H1 (cell line): ENCODE results near the gene NRIP3. TPM values are rescaled to one million over a fixed set of nuclear protein-coding genes. Genes with fewer than 3 reads are reported as not detected.

ENCODE experiments used
- CTCF ChIA-PET: fragments of 300-600 bp; sonication (Branson Sonifier 250); formaldehyde crosslinking; loops from one replicate; lab custom pipeline; 2021; ENCODE audit not compliant: partially characterized antibody; lab: Charles Lee
- POLR2A ChIA-PET: fragments of 300-600 bp; sonication (Branson Sonifier 250); formaldehyde crosslinking; loops from one replicate; lab custom pipeline; 2021; ENCODE audit warnings: inconsistent platforms; ENCODE audit not compliant: partially characterized antibody; lab: Charles Lee
- DNase-seq, 2 experiments: peaks; one replicate each; pipeline versions ENCODE4 v3.0.0 to v3.0.0-alpha.2; 2010 to 2022; ENCODE audit warnings: low spot score in 2 of 2, low read depth in 1 of 2, mixed read lengths in 1 of 2
- FAIRE-seq: peaks from 2 replicates; lab custom pipeline; 2011; peaks lifted over from hg19 to GRCh38; lab: Jason Lieb, UNC
- H2AFZ ChIP-seq: 2 replicates; pipeline ENCODE4 v1.8.1; 2012; ENCODE audit warnings: low read length, inconsistent platforms
- H2AK5ac ChIP-seq: 2 replicates; pipeline ENCODE4 v1.6.1; 2013; ENCODE audit warnings: low read depth, low read length
- H2BK120ac ChIP-seq: replicated peaks from 2 replicates; pipeline ENCODE3; 2013; ENCODE audit warnings: low read depth, low read length, inconsistent platforms
- H2BK12ac ChIP-seq: 2 replicates; pipeline ENCODE4 v1.6.1; 2013; ENCODE audit warnings: low read depth, low read length
- H2BK15ac ChIP-seq: 2 replicates; pipeline ENCODE4 v1.6.1; 2013; ENCODE audit warnings: low read length
- H2BK20ac ChIP-seq: 2 replicates; pipeline ENCODE4 v1.6.1; 2013; ENCODE audit warnings: low read length
- H2BK5ac ChIP-seq: 2 replicates; pipeline ENCODE4 v1.6.1; 2013; ENCODE audit warnings: low read depth, low read length
- H3K14ac ChIP-seq: 2 replicates; pipeline ENCODE4 v1.6.1; 2013; ENCODE audit warnings: inconsistent platforms; ENCODE audit not compliant: insufficient read length
- H3K18ac ChIP-seq: 2 replicates; pipeline ENCODE4 v1.6.1; 2013; ENCODE audit warnings: low read length; ENCODE audit errors: extremely low read depth
- H3K23ac ChIP-seq: 2 replicates; pipeline ENCODE4 v1.6.1; 2013; ENCODE audit warnings: inconsistent platforms; ENCODE audit not compliant: insufficient read length
- H3K23me2 ChIP-seq: 2 replicates; pipeline ENCODE4 v1.6.1; 2013; ENCODE audit warnings: low read depth, low read length
- H3K27ac ChIP-seq: 2 replicates; pipeline ENCODE4 v1.6.1; 2011; ENCODE audit warnings: low read depth, low read length, inconsistent platforms
- H3K27me3 ChIP-seq, 4 experiments: replicated peaks in 1 of 4; 1 replicate in 1 of 4; 2 replicates in 3 of 4; pipeline versions ENCODE4 v1.6.1 to v1.8.1; 2011 to 2013; ENCODE audit warnings: low read length in 3 of 4, mild to moderate bottlenecking in 3 of 4, inconsistent platforms in 2 of 4, mixed read lengths in 2 of 4, moderate library complexity in 1 of 4; ENCODE audit not compliant: control insufficient read depth in 3 of 4, insufficient read depth in 3 of 4; ENCODE audit errors: extremely low read depth in 1 of 4
- H3K36me3 ChIP-seq, 4 experiments: 2 replicates each; pipeline versions ENCODE4 v1.6.1 to v1.8.1; 2011 to 2013; ENCODE audit warnings: mild to moderate bottlenecking in 4 of 4, low read length in 3 of 4, moderate library complexity in 2 of 4, control low read depth in 1 of 4, inconsistent platforms in 1 of 4; ENCODE audit not compliant: insufficient read depth in 4 of 4, control insufficient read depth in 2 of 4
- H3K4ac ChIP-seq: replicated peaks from 2 replicates; pipeline ENCODE3; 2013; ENCODE audit warnings: low read length, low read depth, mixed read lengths, inconsistent platforms; ENCODE audit not compliant: insufficient read length
- H3K4me1 ChIP-seq, 4 experiments: replicated peaks in 1 of 4; 1 replicate in 1 of 4; 2 replicates in 3 of 4; pipeline versions ENCODE4 v1.6.1 to v1.8.1; 2011 to 2013; ENCODE audit warnings: low read length in 3 of 4, inconsistent platforms in 2 of 4, mixed read lengths in 1 of 4; ENCODE audit not compliant: insufficient read depth in 4 of 4, control insufficient read depth in 3 of 4
- H3K4me2 ChIP-seq, 2 experiments: 2 replicates each; pipeline versions ENCODE4 v1.6.1 to v1.8.1; 2011 to 2013; ENCODE audit warnings: low read depth in 2 of 2, low read length in 2 of 2, control low read depth in 1 of 2, inconsistent platforms in 1 of 2, mild to moderate bottlenecking in 1 of 2; ENCODE audit not compliant: insufficient read depth in 1 of 2
- H3K4me3 ChIP-seq, 4 experiments: fragments of 200-600, 300-600 bp in 1 of 4; sonication (generic), shearing (Covaris generic), sonication (Bioruptor Twin) in 1 of 4; 2 replicates each; pipeline versions ENCODE4 v1.5.1 to v1.8.1; 2011 to 2016; ENCODE audit warnings: low read length in 4 of 4, low read depth in 3 of 4, control low read depth in 2 of 4, inconsistent platforms in 2 of 4, mild to moderate bottlenecking in 2 of 4, mixed read lengths in 1 of 4, moderate library complexity in 1 of 4; ENCODE audit not compliant: insufficient read depth in 2 of 4; ENCODE audit errors: extremely low read depth in 1 of 4
- H3K56ac ChIP-seq: replicated peaks from 2 replicates; pipeline ENCODE3; 2013; ENCODE audit warnings: low read depth, mild to moderate bottlenecking, mixed read lengths, low read length, inconsistent platforms; ENCODE audit not compliant: insufficient read length
- H3K79me1 ChIP-seq: 2 replicates; pipeline ENCODE4 v1.6.1; 2013; ENCODE audit warnings: low read depth, low read length, control low read depth
- H3K79me2 ChIP-seq, 2 experiments: 2 replicates each; pipeline versions ENCODE4 v1.6.1 to v1.8.1; 2012 to 2013; ENCODE audit warnings: low read length in 2 of 2, mild to moderate bottlenecking in 2 of 2, inconsistent platforms in 1 of 2; ENCODE audit not compliant: insufficient read depth in 2 of 2, control insufficient read depth in 1 of 2
- H3K9ac ChIP-seq, 4 experiments: replicated peaks in 1 of 4; 1 replicate in 1 of 4; 2 replicates in 3 of 4; pipeline versions ENCODE4 v1.6.1 to v1.8.1; 2011 to 2013; ENCODE audit warnings: low read depth in 3 of 4, low read length in 3 of 4, control low read depth in 2 of 4, mild to moderate bottlenecking in 2 of 4, moderate library complexity in 2 of 4, inconsistent platforms in 1 of 4; ENCODE audit errors: extremely low read depth in 1 of 4
- H3K9me3 ChIP-seq, 2 experiments: 2 replicates each; pipeline versions ENCODE4 v1.6.1 to v1.8.1; 2012 to 2013; ENCODE audit warnings: mild to moderate bottlenecking in 2 of 2, moderate library complexity in 2 of 2, control low read depth in 1 of 2, inconsistent platforms in 1 of 2, low read depth in 1 of 2, low read length in 1 of 2, mixed read lengths in 1 of 2; ENCODE audit not compliant: insufficient read depth in 2 of 2
- H4K20me1 ChIP-seq, 2 experiments: replicated peaks in 1 of 2; 2 replicates each; pipeline versions ENCODE3 to v1.8.1; 2011 to 2013; ENCODE audit warnings: inconsistent platforms in 2 of 2, low read length in 2 of 2, mild to moderate bottlenecking in 1 of 2; ENCODE audit not compliant: insufficient read depth in 2 of 2, control insufficient read depth in 1 of 2
- H4K5ac ChIP-seq: 2 replicates; pipeline ENCODE4 v1.6.1; 2013; ENCODE audit warnings: low read length, low read depth, mixed read lengths, inconsistent platforms; ENCODE audit not compliant: insufficient read length
- H4K8ac ChIP-seq: 2 replicates; pipeline ENCODE4 v1.8.0; 2013; ENCODE audit warnings: mild to moderate bottlenecking, moderate library complexity, low read length, inconsistent platforms; ENCODE audit not compliant: insufficient read depth; ENCODE audit errors: extremely low read depth
- H4K91ac ChIP-seq: replicated peaks from 2 replicates; pipeline ENCODE3; 2013; ENCODE audit warnings: low read length, mixed read lengths, inconsistent platforms; ENCODE audit not compliant: insufficient read length
- BACH1 ChIP-seq: IDR thresholded peaks from 2 replicates; pipeline ENCODE4 v1.6.1; 2012; ENCODE audit warnings: low read length, improper control_type of control experiment
- EZH2 ChIP-seq: fragments of 200-600 bp; sonication (generic); IDR thresholded peaks from 2 replicates; pipeline ENCODE4 v1.7.1; 2012; ENCODE audit warnings: low read depth, mild to moderate bottlenecking, moderate library complexity, low read length, inconsistent platforms; ENCODE audit not compliant: severe bottlenecking
- FOSL1 ChIP-seq: IDR thresholded peaks from 2 replicates; pipeline ENCODE4 v1.6.1; 2011; ENCODE audit warnings: mild to moderate bottlenecking, low read depth, low read length, moderate library complexity; ENCODE audit not compliant: insufficient read depth
- JUND ChIP-seq: IDR thresholded peaks from 2 replicates; pipeline ENCODE4 v1.6.1; 2011; ENCODE audit warnings: mild to moderate bottlenecking, improper control_type of control experiment, low read length
- PHF8 ChIP-seq: fragments of 200-600 bp; sonication (generic); conservative IDR thresholded peaks from 2 replicates; pipeline ENCODE4 v1.7.1; 2012; ENCODE audit warnings: low read depth, mild to moderate bottlenecking, inconsistent platforms, low read length, moderate library complexity
- POU5F1 ChIP-seq: IDR thresholded peaks from 2 replicates; pipeline ENCODE4 v1.6.1; 2011; ENCODE audit warnings: low read depth, mild to moderate bottlenecking, low read length, moderate library complexity
- RBBP5 ChIP-seq: IDR thresholded peaks from 2 replicates; pipeline ENCODE4 v1.7.1; 2012; ENCODE audit warnings: low read depth, mild to moderate bottlenecking, inconsistent platforms, low read length, moderate library complexity, borderline replicate concordance
- RFX5 ChIP-seq: IDR thresholded peaks from 2 replicates; pipeline ENCODE4 v1.6.1; 2011; ENCODE audit warnings: low read depth, low read length, improper control_type of control experiment, borderline replicate concordance
- SP2 ChIP-seq: IDR thresholded peaks from 2 replicates; pipeline ENCODE4 v1.6.1; 2012; ENCODE audit warnings: mild to moderate bottlenecking, low read length, inconsistent platforms
- SUZ12 ChIP-seq: fragments of 200-600 bp; sonication (generic); IDR thresholded peaks from 2 replicates; pipeline ENCODE4 v1.6.1; 2012; ENCODE audit warnings: mild to moderate bottlenecking, inconsistent platforms, low read length, moderate library complexity, mixed read lengths
- ZNF274 ChIP-seq: IDR thresholded peaks from 2 replicates; pipeline ENCODE4 v1.7.0; 2012; ENCODE audit warnings: low read length, borderline replicate concordance; ENCODE audit errors: extremely low read depth
- WGBS, 2 experiments: shearing (Covaris generic) in 1 of 2; methylation state at CpG; one replicate each; pipeline versions ENCODE4 v1.1.6 to v1.1.7; 2013 to 2015; ENCODE audit warnings: low lambda C conversion rate in 2 of 2, mixed read lengths in 2 of 2, inconsistent platforms in 1 of 2, low coverage in 1 of 2, missing lambda C conversion rate in 1 of 2; ENCODE audit not compliant: insufficient replicate concordance in 2 of 2, insufficient coverage in 1 of 2, insufficient read length in 1 of 2; ENCODE audit errors: extremely low coverage in 1 of 2, missing lambda C conversion rate in 1 of 2; 5-methylcytosine and 5-hydroxymethylcytosine counted together
- polyA plus RNA-seq, 7 experiments: library from polyadenylated mRNA; depleted of rRNA in 3 of 7; stranded (reverse) in 5 of 7; unstranded in 2 of 7; fragments of >200 nt in 5 of 7; fragments of 200-250 nt in 2 of 7; gene quantifications; 1 replicate in 5 of 7; 2 replicates in 1 of 7; 4 replicates in 1 of 7; pipeline versions ENCODE4 v1.2.1 to v1.2.3, GENCODE V29; 2011 to 2013; ENCODE audit warnings: missing spikeins in 2 of 7, mixed read lengths in 2 of 7
- total RNA-seq: library from RNA; stranded (reverse); fragmentation: NEBNext Ultra II Directional; extraction: Animal tissue kit (Norgen Biotek cat#: 25700); gene quantifications from 2 replicates; pipeline ENCODE4 v1.2.1, GENCODE V29; 2021
- TF ChIP-seq, protein P1 (sequence below): IDR thresholded peaks from 2 replicates; pipeline ENCODE4 v1.6.1; 2012; ENCODE audit warnings: inconsistent platforms
- TF ChIP-seq, protein P2 (sequence below): IDR thresholded peaks from 2 replicates; pipeline ENCODE4 v1.6.1; 2011; ENCODE audit warnings: low read length, improper control_type of control experiment

The NRIP3 gene
- total and polyA plus RNA-seq, 2 of the 8 experiments (the other 6 are each of a cell fraction or from before 2014, with no cell fraction given), result 3.9 to 7.1 TPM

DNA sequence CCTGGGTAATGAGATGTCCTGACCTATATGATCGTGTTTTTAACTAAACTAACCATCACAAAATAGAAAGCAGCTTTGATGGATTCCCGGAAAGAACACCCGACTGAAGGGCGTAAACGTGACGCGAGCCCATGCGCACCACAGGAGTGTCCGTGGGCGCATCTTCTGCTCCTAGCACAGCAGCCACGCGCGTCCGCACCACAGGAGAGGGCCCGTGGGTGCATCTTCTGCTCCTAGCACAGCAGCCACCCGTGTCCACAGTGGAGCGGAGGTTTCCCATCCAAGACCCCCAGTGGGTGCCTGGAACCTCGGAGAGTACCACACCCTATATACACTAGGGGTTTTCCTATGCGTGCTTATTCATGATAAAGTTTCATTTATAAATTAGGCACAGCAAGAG is 36.1 kb upstream of the NRIP3 start:
- H3K4me3 ChIP-seq, result no peak overlapping the region
- H3K36me3 ChIP-seq, result no peaks in the 10 kb centered on the region
- H2BK20ac ChIP-seq, result no peak overlapping the region
- CTCF ChIA-PET, result interaction anchor here (0.9 to 2.0 kb wide), 5 partner anchors 10 to 499 kb away, joined by 3 to 7 read pairs (median 5); no protein-coding TSS in a partner anchor
- no peak overlapping the region for H2BK120ac ChIP-seq
- H3K27ac ChIP-seq, result no peak overlapping the region
- FAIRE-seq (no peak), DNase-seq (no peak)
- WGBS, 2 experiments, result 92% methylated on average over 19 of the region's 19 CpGs; no CpG with 5 or more reads in 1 of the 2 experiments
- H3K23ac ChIP-seq, result no peak overlapping the region
- peak overlapping the region; percentile 25; the same call in 1 of the 2 replicates for H4K8ac ChIP-seq
- H3K4ac ChIP-seq, result no peak overlapping the region
- H3K4me2 ChIP-seq, result no peak overlapping the region
- H3K4me1 ChIP-seq, result peaks cover 0 to 8% (median 2%) of the 10 kb centered on the region in 4 experiments; a peak in 3 of 7 replicates
- no peaks in the 10 kb centered on the region for H4K20me1 ChIP-seq
- POLR2A ChIA-PET, result no interaction called here
- H3K14ac ChIP-seq, result no peak overlapping the region
- H2AFZ ChIP-seq, result no peak overlapping the region
- H2BK15ac ChIP-seq, result 0 out of 2 replicates have a peak overlapping the region, but pooled peaks have one; percentile 66
- H4K5ac ChIP-seq, result no peak overlapping the region
- no peaks in the 10 kb centered on the region for H3K23me2 ChIP-seq
- no peaks in the 10 kb centered on the region for H3K79me1 ChIP-seq
- H3K9me3 ChIP-seq, result no peaks in the 10 kb centered on the region
- H2BK5ac ChIP-seq, result no peak overlapping the region
- no peaks in the 10 kb centered on the region for H3K79me2 ChIP-seq
- no peak overlapping the region for H3K18ac ChIP-seq
- H4K91ac ChIP-seq, result no peak overlapping the region
- H2BK12ac ChIP-seq, result no peak overlapping the region
- H3K9ac ChIP-seq, result no peak overlapping the region
- H3K27me3 ChIP-seq, result no peaks in the 10 kb centered on the region
- H3K56ac ChIP-seq, result no peak overlapping the region
- no peak overlapping the region for H2AK5ac ChIP-seq
- TF ChIP-seq, protein P1, sequence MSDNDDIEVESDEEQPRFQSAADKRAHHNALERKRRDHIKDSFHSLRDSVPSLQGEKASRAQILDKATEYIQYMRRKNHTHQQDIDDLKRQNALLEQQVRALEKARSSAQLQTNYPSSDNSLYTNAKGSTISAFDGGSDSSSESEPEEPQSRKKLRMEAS, result no peak
- TF ChIP-seq POU5F1 (no peak), SUZ12 (no peak), EZH2 (no peak), FOSL1 (no peak), SP2 (no peak), ZNF274 (no peak), RBBP5 (no peak), PHF8 (no peak), JUND (no peak), BACH1 (no peak), RFX5 (no peak)
- TF ChIP-seq, protein P2, sequence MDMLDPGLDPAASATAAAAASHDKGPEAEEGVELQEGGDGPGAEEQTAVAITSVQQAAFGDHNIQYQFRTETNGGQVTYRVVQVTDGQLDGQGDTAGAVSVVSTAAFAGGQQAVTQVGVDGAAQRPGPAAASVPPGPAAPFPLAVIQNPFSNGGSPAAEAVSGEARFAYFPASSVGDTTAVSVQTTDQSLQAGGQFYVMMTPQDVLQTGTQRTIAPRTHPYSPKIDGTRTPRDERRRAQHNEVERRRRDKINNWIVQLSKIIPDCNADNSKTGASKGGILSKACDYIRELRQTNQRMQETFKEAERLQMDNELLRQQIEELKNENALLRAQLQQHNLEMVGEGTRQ, result no peak
